GM12891 (cell line): Measurements from ENCODE around the gene AGO3.

Experiments used
- DNase-seq: peaks from one replicate; pipeline ENCODE4 v3.0.0; 2011; ENCODE audit warnings: low spot score; ENCODE audit not compliant: insufficient read length
- FAIRE-seq: peaks from 2 replicates; lab custom pipeline; 2011; peaks lifted over from hg19 to GRCh38; lab: Jason Lieb, UNC
- PAX5 ChIP-seq: IDR thresholded peaks from 2 replicates; pipeline ENCODE4 v1.6.1; 2011; ENCODE audit warnings: low read length, moderate library complexity, mild to moderate bottlenecking; ENCODE audit not compliant: insufficient read depth, severe bottlenecking
- POLR2A ChIP-seq: IDR thresholded peaks from 2 replicates; pipeline ENCODE4 v1.6.1; 2011; ENCODE audit warnings: low read depth, low read length, control low read depth
- POLR2AphosphoS5 ChIP-seq: IDR thresholded peaks from 2 replicates; pipeline ENCODE4 v1.6.1; 2011; ENCODE audit warnings: low read depth, low read length, control low read depth
- POU2F2 ChIP-seq: IDR thresholded peaks from 2 replicates; pipeline ENCODE4 v1.6.1; 2011; ENCODE audit warnings: low read depth, mild to moderate bottlenecking, control low read depth, low read length, moderate library complexity
- SPI1 ChIP-seq: IDR thresholded peaks from 2 replicates; pipeline ENCODE4 v1.6.1; 2011; ENCODE audit warnings: low read depth, low read length, control low read depth
- TAF1 ChIP-seq: IDR thresholded peaks from 2 replicates; pipeline ENCODE4 v1.6.1; 2011; ENCODE audit warnings: low read depth, low read length, control low read depth

The AGO3 gene

GRCh38 chr1:36101546-36101945 lies 170.6 kb downstream of the AGO3 start:
- FAIRE-seq, result no peak
- TF ChIP-seq POLR2AphosphoS5, result no peak
- no peak for TF ChIP-seq PAX5
- TF ChIP-seq SPI1, result no peak
- TF ChIP-seq POU2F2, result no peak
- no peak for TF ChIP-seq POLR2A
- TF ChIP-seq TAF1, result no peak
- no peak for DNase-seq

GRCh38 chr1:36106269-36106668 lies 175.4 kb downstream of the AGO3 start:
- DNase-seq (no peak), FAIRE-seq (no peak)
- TF ChIP-seq POU2F2, result no peak
- no peak for TF ChIP-seq POLR2A
- no peak for TF ChIP-seq TAF1
- TF ChIP-seq SPI1, result no peak
- no peak for TF ChIP-seq POLR2AphosphoS5
- TF ChIP-seq PAX5, result no peak

- no peak for DNase-seq
- FAIRE-seq, result no peak
Measured at GRCh38 chr1:36107394-36107793, 176.5 kb downstream of the AGO3 start.

GRCh38 chr1:36108314-36108713 lies 177.4 kb downstream of the AGO3 start:
- TF ChIP-seq SPI1 (no peak), POLR2AphosphoS5 (no peak), TAF1 (no peak), POU2F2 (no peak), POLR2A (no peak), PAX5 (no peak)
- DNase-seq, result no peak
- FAIRE-seq, result no peak

More at GRCh38 chr1:36107394-36107793, 176.5 kb downstream of the AGO3 start:
- TF ChIP-seq SPI1 (no peak), TAF1 (no peak), POLR2A (no peak), POLR2AphosphoS5 (no peak)

- no peak for DNase-seq
- TF ChIP-seq POU2F2 (no peak), TAF1 (no peak), POLR2AphosphoS5 (no peak), POLR2A (no peak), SPI1 (no peak), PAX5 (no peak)
- peak; percentile 75 for FAIRE-seq
Measured at GRCh38 chr1:36109041-36109679, 178.3 kb downstream of the AGO3 start.

- FAIRE-seq, result no peak
- TF ChIP-seq SPI1, result no peak
- no peak for TF ChIP-seq POLR2AphosphoS5
- TF ChIP-seq POU2F2, result no peak
- no peak for TF ChIP-seq TAF1
- no peak for TF ChIP-seq PAX5
- TF ChIP-seq POLR2A, result no peak
- no peak for DNase-seq
Measured at GRCh38 chr1:36111151-36111550, 180.2 kb downstream of the AGO3 start.

- DNase-seq (no peak), FAIRE-seq (no peak)
- TF ChIP-seq SPI1, result no peak
- TF ChIP-seq POU2F2, result no peak
- no peak for TF ChIP-seq PAX5
- TF ChIP-seq TAF1, result no peak
- no peak for TF ChIP-seq POLR2AphosphoS5
- TF ChIP-seq POLR2A, result no peak
Measured at GRCh38 chr1:36112823-36113222, 181.9 kb downstream of the AGO3 start.

GRCh38 chr1:36114371-36114770 lies 183.5 kb downstream of the AGO3 start:
- no peak for FAIRE-seq
- TF ChIP-seq TAF1 (no peak), POLR2A (no peak), POU2F2 (no peak), SPI1 (no peak), POLR2AphosphoS5 (no peak), PAX5 (no peak)
- no peak for DNase-seq

- FAIRE-seq, result no peak
- TF ChIP-seq SPI1 (no peak), TAF1 (no peak), POLR2A (no peak), POU2F2 (no peak)
- DNase-seq, result no peak
Measured at GRCh38 chr1:36115200-36115669, 184.3 kb downstream of the AGO3 start.

GRCh38 chr1:36115931-36116330 lies 185.0 kb downstream of the AGO3 start:
- TF ChIP-seq TAF1 (no peak), POLR2A (no peak), PAX5 (no peak), POU2F2 (no peak), SPI1 (no peak), POLR2AphosphoS5 (no peak)
- FAIRE-seq (no peak), DNase-seq (no peak)
